Measurements from ENCODE around the gene PTPN18.

The PTPN18 gene

DNA sequence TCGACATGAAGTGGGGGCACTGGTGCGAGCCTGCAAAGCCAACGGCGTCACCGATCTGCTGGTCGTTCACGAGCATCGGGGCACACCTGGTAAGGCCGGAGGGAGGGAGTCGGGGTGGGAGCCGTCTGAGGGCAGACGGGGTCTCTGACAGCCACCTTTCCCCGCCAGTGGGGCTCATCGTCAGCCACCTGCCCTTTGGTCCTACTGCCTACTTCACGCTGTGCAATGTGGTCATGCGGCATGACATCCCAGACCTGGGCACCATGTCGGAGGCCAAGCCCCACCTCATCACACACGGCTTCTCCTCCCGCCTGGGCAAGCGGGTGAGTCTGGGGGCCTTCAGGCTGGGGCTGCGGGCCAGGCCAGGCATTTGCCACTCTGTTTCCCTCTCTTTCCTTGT is 10.2 kb upstream of the PTPN18 start:
- in situ Hi-C loops (cut with HindIII; ENCODE audit: low sequenced_read_pairs): no loop called here
- DNase-seq (ENCODE audit: low read depth, low spot score): no peak
- TF ChIP-seq, protein P1, sequence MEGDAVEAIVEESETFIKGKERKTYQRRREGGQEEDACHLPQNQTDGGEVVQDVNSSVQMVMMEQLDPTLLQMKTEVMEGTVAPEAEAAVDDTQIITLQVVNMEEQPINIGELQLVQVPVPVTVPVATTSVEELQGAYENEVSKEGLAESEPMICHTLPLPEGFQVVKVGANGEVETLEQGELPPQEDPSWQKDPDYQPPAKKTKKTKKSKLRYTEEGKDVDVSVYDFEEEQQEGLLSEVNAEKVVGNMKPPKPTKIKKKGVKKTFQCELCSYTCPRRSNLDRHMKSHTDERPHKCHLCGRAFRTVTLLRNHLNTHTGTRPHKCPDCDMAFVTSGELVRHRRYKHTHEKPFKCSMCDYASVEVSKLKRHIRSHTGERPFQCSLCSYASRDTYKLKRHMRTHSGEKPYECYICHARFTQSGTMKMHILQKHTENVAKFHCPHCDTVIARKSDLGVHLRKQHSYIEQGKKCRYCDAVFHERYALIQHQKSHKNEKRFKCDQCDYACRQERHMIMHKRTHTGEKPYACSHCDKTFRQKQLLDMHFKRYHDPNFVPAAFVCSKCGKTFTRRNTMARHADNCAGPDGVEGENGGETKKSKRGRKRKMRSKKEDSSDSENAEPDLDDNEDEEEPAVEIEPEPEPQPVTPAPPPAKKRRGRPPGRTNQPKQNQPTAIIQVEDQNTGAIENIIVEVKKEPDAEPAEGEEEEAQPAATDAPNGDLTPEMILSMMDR (IDR thresholded peaks at IDR 0.05; ENCODE audit: low read depth, low read length): no peak
- H3K4me3 ChIP-seq (ENCODE audit: low read depth, low read length): no peak overlapping the region

DNA sequence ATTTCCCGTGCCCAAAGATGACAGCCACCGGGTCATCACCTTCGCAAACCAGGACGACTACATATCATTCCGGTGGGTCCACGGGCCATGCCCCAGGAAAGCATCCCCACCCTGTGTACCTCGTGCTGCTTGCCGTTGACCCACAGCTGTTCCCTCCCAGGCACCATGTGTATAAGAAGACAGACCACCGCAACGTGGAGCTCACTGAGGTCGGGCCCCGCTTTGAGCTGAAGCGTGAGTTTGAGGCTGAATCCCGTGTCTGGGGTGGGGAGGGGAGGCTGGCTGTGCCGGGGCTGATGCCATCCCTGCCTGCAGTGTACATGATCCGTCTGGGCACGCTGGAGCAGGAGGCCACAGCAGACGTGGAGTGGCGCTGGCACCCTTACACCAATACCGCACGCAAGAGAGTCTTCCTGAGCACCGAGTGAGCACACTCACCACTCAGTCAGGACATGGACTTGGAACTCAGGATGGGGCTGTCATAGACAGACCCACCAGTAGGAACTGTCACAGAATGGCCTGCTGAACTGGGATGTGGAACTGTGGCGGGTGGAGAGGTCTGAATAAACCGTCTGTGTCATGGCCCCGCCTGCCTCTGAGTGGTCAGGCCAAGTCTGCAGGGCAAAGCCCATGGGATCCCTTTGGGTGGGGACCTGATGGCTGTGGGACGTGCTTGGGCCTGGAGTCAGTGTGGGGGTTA is 9.7 kb upstream of the PTPN18 start:
- H3K4me3 ChIP-seq (ENCODE audit: low read depth, low read length): no peak overlapping the region
- DNase-seq (ENCODE audit: low read depth, low spot score): no peak
- TF ChIP-seq, protein P1 (IDR thresholded peaks at IDR 0.05; ENCODE audit: low read depth, low read length): no peak
- in situ Hi-C loops (cut with HindIII; ENCODE audit: low sequenced_read_pairs): no loop called here

DNA sequence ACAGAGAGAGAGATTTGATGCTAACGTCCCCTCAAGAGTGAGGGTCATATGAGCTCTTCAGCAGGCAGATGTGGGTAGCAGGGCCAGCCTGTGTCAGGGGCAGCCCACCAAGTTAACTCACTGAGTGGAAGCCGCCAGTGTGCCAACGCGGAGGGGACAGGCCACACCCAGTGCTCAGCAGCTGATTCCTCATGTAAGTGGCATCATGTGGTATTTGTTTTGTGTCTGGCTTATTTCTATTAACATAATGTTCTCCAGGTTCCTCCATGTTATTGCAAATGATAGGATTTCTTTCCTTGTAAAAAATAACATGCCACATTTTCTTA is 9.2 kb upstream of the PTPN18 start:
- H3K4me3 ChIP-seq (ENCODE audit: low read depth, low read length): no peak overlapping the region
- in situ Hi-C loops (cut with HindIII; ENCODE audit: low sequenced_read_pairs): no loop called here
- DNase-seq (ENCODE audit: low read depth, low spot score): no peak
- TF ChIP-seq, protein P1 (IDR thresholded peaks at IDR 0.05; ENCODE audit: low read depth, low read length): no peak

DNA sequence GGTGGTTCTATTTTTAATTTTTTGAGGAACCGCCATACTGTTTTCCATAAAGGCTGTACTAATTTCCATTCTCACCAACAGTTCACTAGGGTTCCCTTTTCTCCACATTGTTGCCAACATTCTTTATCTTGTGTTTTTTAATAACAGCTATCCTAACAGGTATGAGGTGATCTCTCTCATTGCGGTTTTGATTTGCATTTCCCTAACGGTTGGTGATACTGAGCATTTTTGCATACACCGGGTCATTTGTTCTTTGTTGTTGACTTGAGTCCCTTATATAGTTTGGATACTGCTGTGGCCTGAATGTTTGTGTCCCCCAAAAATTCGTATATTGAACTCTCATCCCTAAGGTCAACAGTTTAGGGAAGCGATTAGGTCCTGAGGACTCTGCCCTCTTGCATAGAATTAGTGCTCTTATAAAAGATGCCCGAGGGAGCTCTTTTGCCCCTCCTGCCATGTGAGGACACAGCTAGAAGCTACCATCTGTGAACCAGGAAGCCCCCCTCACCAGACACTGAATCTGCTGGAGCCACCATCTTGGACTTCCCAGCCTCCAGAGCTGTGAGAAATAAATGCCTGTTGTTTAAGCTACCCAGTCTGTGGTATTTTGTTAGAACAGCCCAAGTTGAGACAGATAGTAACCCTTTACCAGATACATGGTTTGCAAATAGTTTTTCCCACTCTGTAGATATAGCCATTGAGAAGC is 8.5 kb upstream of the PTPN18 start:
- DNase-seq (ENCODE audit: low read depth, low spot score): no peak
- H3K4me3 ChIP-seq (ENCODE audit: low read depth, low read length): no peak overlapping the region
- in situ Hi-C loops (cut with HindIII; ENCODE audit: low sequenced_read_pairs): no loop called here
- TF ChIP-seq, protein P1 (IDR thresholded peaks at IDR 0.05; ENCODE audit: low read depth, low read length): no peak

DNA sequence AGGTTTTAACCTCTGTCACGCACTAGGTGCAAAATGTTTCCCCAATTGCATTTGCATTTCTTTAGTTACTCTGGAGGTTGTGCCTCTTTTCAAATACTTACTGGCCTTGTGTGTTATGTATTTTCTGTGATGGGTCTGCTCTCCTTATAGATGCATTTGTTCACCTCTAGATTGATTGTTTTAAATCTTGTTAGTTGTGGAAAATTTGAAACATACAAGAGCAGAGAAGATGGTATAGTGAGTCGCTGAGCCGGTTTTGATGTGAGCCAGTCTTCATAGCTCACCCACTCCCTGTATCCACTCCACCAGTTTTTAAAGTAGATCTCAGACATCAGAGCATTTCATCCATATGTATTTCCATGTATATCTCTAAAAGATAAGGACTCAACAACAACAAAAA is 6.7 kb upstream of the PTPN18 start:
- in situ Hi-C loops (cut with HindIII; ENCODE audit: low sequenced_read_pairs): no loop called here
- TF ChIP-seq, protein P1 (IDR thresholded peaks at IDR 0.05; ENCODE audit: low read depth, low read length): no peak
- no peak for DNase-seq (ENCODE audit: low read depth, low spot score)
- H3K4me3 ChIP-seq (ENCODE audit: low read depth, low read length): no peak overlapping the region

DNA sequence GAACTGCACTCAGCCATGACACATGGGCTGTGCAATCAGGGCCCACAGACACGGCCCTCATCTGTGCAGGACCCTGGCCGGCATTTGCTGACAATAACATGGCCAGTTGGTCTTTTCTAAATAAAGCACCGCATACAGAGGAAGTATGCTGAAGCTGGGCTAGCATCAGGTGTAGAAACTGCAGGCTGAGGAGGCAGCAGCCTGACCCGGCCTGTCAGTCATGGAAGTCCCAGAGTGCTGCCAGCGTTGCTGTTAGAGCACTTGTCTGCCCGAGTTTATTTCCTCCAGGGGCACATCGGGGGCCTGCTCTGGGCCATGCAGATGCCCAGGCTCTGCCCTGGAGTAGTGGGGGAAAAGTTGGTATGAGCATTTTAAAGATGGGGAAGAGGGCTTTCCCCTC is 4.1 kb upstream of the PTPN18 start:
- H3K4me3 ChIP-seq (ENCODE audit: low read depth, low read length): no peak overlapping the region
- in situ Hi-C loops (cut with HindIII; ENCODE audit: low sequenced_read_pairs): no loop called here
- no peak for DNase-seq (ENCODE audit: low read depth, low spot score)
- TF ChIP-seq, protein P1 (IDR thresholded peaks at IDR 0.05; ENCODE audit: low read depth, low read length): no peak
